SJCRH30 (cell line): ENCODE data around the gene BAIAP2. TPM values are rescaled to one million over a fixed set of nuclear protein-coding genes. Genes with fewer than 3 reads are reported as not detected.
A peak's percentile ranks its signal among the peaks of the same experiment; 100 is the strongest.

Source experiments
- DNase-seq, 2 experiments: peaks; one replicate each; pipeline ENCODE4 v3.0.0-alpha.2; 2015 to 2020
- H3K27ac ChIP-seq: fragments of 250-450 bp; sonication (Bioruptor Pico); 2 replicates; pipeline ENCODE4 v1.5.1; 2020; ENCODE audit warnings: mild to moderate bottlenecking, moderate library complexity
- H3K27me3 ChIP-seq: fragments of 250-450 bp; sonication (Bioruptor Pico); 2 replicates; pipeline ENCODE4 v1.5.1; 2020; ENCODE audit warnings: mild to moderate bottlenecking, moderate library complexity
- H3K36me3 ChIP-seq: fragments of 250-450 bp; sonication (Bioruptor Pico); 2 replicates; pipeline ENCODE4 v1.5.1; 2020; ENCODE audit warnings: mild to moderate bottlenecking, moderate library complexity
- H3K4me1 ChIP-seq: fragments of 250-450 bp; sonication (Bioruptor Pico); 2 replicates; pipeline ENCODE4 v1.5.1; 2020; ENCODE audit warnings: mild to moderate bottlenecking, moderate library complexity
- H3K4me3 ChIP-seq: fragments of 250-450 bp; sonication (Bioruptor Pico); 2 replicates; pipeline ENCODE4 v1.5.1; 2020; ENCODE audit warnings: mild to moderate bottlenecking, moderate library complexity
- H3K9me3 ChIP-seq: fragments of 250-450 bp; sonication (Bioruptor Pico); replicated peaks from 2 replicates; pipeline ENCODE4 v1.5.1; 2020; ENCODE audit warnings: mild to moderate bottlenecking, moderate library complexity
- total RNA-seq: library from RNA; depleted of rRNA; stranded (reverse); fragments of >200 nt; shearing (Covaris generic); gene quantifications from 2 replicates; pipeline ENCODE4 v1.2.3, GENCODE V29; 2014

BAIAP2 gene
- total RNA-seq, 1 experiment from 2014 or later, result 26.0 TPM

DNA sequence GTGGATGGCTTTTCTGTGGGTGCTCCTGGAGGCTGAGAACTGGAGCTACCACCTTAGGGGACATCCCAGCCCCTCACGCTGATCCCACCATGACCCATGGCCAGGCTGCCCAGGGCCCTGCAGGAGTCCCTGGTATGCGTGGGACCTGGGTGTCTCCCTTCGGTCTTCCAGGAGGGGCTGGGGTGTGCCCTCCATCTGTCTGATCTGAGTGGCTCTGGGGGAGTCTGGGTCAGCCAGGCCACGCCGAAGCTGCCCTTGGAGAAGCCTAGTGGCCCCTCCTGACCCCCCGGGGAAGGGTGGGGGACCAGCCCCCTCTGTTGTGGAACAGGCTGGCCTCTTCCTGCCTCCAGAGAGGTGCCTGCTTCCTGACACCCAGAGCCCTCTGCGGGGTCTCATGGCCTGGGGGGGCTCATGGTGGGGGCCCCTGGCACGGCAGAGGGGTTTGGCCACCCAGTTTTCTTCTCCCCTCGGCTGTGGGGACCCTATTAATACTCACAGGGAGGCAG is 10.7 kb downstream of the BAIAP2 start:
- H3K36me3 ChIP-seq, result no peaks in the 10 kb centered on the region
- no peaks in the 10 kb centered on the region for H3K27me3 ChIP-seq
- DNase-seq, result no peak
- H3K27ac ChIP-seq, result no peak overlapping the region
- H3K9me3 ChIP-seq, result no peaks in the 10 kb centered on the region
- H3K4me1 ChIP-seq, result peaks cover 28% of the 10 kb centered on the region
- H3K4me3 ChIP-seq, result no peak overlapping the region

DNA sequence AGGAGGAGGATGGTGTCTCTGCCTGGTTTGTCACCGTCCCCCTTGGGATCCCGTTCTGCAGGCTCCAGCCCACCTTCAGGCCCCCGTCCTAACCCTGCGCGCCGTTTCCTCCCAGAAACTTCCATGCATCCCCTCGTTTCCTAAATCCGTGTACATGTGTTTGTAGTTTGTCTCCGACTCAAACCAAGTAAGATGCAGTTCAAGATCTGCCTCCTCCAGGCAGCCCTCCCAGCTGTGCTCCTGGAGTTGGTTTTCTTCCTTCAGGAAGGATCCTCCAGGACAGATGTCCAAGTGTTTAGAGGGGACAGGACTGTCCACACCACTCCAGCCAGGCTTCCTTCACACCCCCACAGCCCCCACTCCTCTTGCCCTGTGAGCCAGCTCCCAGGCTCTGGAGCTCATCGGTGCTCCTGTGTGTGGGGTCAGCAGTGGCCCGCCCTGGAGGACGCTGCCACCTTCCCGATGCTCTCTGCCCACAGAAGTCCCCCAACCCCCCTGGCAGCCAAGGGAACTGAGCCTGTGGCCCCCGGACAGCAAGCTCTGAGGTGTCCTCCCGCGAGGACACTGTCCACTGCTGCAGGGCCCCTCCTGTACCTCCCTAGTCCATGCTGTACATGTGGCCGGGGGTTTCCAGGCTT is 11.3 kb downstream of the BAIAP2 start:
- Histone ChIP-seq H3K4me1 (peaks cover 23% of the 10 kb centered on the region), H3K9me3 (no peaks in the 10 kb centered on the region), H3K4me3 (no peak overlapping the region), H3K27me3 (no peaks in the 10 kb centered on the region), H3K27ac (no peak overlapping the region), H3K36me3 (no peaks in the 10 kb centered on the region)
- DNase-seq, result no peak

DNA sequence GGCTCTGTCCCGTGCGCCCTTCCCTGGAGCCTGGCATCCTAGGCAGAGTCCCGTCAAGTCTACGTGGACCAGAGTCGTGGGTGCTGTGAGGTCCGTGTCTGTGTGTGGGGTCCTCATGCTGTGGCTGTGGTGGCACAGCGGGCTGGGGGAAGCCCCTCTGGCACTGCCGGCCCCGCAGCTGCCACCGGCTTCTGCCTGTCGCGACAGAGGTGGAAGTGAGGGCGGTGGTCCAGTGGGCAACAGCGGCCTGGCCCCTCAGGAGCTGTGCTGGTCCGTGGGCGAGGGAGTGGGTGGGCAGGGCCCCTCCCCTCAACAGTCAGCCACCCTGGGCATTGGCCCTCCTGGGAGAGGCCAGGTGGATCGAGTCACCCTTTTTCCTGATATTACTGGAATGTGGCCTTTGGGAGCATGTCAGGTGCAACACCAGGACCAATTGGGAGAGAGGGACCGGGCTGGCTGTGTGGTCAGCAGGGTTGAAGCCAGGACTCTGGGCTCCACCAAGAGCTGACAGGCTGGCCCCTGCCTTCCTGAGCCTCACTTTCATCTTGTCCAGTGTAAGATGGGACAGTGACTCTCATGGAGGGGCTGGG is 11.9 kb downstream of the BAIAP2 start:
- Histone ChIP-seq H3K9me3 (no peaks in the 10 kb centered on the region), H3K36me3 (no peaks in the 10 kb centered on the region), H3K4me3 (no peak overlapping the region), H3K4me1 (peaks cover 23% of the 10 kb centered on the region), H3K27ac (no peak overlapping the region), H3K27me3 (no peaks in the 10 kb centered on the region)
- no peak for DNase-seq

DNA sequence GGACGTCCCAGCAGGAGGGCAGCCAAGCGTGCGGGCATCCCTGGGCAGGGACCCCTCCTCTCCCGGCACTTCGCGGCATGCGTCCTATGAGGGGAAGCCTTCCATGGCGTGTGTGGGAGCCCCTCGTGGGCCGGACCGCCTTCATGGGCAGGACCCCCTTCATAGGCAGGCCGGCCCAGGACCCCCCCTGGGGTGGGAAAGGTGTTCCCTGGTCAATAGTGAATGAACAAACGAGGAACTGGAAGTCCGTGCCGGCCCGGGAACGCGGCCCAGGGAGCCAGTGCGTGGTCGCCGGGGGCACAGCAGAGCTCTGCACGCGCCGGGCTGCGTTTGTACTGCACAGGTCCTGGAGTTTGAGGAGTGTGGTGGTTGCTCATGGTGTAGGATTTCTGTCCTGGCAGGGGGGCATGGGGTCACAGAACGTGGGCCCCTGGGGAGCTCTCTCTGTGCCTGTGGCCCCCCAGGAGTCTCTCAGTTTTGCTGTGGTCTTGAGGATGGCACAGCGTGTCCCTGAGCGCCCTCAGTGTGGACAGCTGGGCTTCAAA is 13.9 kb downstream of the BAIAP2 start:
- H3K27ac ChIP-seq, result no peak overlapping the region
- DNase-seq, result no peak
- H3K4me1 ChIP-seq, result peaks cover 26% of the 10 kb centered on the region
- H3K4me3 ChIP-seq, result no peak overlapping the region
- H3K27me3 ChIP-seq, result no peaks in the 10 kb centered on the region
- H3K36me3 ChIP-seq, result no peaks in the 10 kb centered on the region
- no peaks in the 10 kb centered on the region for H3K9me3 ChIP-seq

DNA sequence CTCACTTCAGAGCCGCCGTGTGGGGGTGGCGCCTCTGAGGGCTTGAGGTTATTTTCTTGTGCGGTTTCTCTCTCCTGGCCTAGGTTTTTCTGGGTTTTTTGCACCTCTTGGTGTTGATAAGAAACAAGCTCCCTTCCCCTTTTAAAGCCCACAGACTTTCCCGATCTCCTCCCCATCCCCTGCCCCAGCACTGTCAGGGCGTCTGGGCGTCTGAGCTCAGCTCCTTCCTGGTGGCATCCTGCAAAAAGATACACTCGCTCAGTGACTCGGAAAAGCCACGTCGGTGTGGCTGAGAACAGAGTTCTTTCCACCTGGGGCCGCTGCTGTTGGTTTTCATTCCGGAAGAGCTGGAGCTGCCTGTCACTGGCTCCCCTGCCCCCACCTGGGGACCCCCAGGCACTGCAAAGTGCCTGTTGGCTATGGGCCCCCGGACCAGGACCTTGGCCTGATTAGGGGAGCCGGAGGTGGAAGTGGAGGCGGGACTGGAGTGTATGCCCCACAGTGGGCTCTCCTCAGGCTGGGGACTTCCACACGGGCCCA is 14.5 kb downstream of the BAIAP2 start:
- H3K4me1 ChIP-seq, result peaks cover 21% of the 10 kb centered on the region

DNA sequence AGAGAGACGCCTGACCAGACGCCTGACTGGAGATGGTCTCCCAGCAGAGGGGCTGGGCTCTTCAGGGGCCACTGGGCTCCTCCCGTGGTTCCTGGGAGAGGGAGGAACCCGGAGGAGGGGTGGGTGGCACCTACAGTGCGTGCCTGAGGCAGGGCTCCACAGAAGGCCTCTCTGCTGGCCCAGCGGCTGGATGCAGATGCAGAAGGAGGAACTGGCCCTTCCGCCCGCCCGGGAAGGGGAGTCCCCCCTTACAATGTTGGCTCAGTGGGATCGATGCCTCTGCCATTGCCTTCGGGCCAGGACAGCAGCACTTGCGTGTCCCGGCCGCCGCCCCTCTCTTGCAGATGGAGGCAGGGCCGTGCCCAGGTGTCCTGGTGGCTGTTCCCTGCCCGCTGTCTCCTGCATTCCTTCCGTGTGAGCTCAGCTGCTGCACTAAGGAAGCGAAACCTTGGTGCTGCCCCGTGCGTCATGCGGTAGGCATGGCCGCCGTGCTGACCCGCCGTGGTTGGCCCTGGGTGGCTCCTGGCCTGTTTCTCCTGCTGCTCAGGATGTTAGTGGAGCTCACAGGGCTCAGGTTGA is 15.1 kb downstream of the BAIAP2 start:
- Histone ChIP-seq H3K4me3 (no peak overlapping the region), H3K4me1 (peaks cover 15% of the 10 kb centered on the region), H3K9me3 (no peaks in the 10 kb centered on the region), H3K36me3 (no peaks in the 10 kb centered on the region), H3K27ac (no peak overlapping the region), H3K27me3 (no peaks in the 10 kb centered on the region)
- DNase-seq, result no peak

More for the DNA sequence above, 14.5 kb downstream of the BAIAP2 start:
- H3K36me3 ChIP-seq, result no peaks in the 10 kb centered on the region
- H3K27ac ChIP-seq, result no peak overlapping the region
- no peak overlapping the region for H3K4me3 ChIP-seq
- no peaks in the 10 kb centered on the region for H3K9me3 ChIP-seq
- no peak for DNase-seq
- H3K27me3 ChIP-seq, result no peaks in the 10 kb centered on the region

DNA sequence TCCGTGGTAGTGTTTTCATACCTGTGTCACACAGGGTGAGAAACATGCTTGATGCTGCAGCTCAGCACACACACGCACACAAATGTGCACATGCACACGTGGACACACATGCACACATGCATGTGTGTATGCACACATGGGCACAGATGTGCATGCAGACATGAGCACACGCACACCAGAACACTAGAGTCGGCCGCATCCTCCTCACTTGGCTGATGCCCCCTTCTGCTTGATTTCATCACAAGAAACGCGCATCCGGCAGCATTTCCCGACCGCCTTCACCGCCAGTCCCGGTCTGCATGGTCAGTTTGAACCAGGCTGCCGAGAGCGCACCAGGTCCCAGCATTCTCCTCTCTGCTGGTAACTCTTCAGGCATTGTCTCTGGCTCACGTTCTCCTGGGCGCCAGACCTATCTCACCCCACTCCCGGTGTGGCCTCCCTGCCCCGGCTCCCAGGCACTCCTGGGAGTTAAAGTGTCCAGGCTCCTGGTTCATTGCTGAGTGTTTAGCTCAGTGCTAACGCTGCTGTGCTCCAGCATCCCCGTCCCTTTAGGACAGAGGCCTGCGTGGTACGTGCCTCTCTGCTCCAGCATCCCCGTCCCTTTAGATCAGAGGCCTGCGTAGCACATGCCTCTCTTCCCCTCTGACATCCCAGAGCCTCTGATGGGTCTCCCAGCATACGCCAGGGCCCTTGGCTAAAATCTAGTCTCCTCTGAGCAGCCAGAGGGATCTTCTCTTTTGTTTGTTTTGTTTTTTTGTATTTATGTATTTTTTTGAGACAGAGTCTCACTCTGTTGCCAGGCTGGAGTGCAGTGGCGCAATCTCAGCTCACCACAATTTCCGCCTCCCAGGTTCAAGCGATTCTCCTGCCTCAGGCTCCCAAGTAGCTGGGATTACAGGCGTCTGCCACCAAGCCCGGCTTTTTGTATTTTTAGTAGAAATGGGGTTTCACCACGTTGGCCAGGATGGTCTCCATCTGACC is 16.0 kb downstream of the BAIAP2 start:
- DNase-seq, result no peak
- no peak overlapping the region for H3K27ac ChIP-seq
- H3K4me1 ChIP-seq, result peaks cover 7% of the 10 kb centered on the region; the same call in 1 of the 2 replicates
- H3K4me3 ChIP-seq, result no peak overlapping the region
- no peaks in the 10 kb centered on the region for H3K36me3 ChIP-seq
- H3K27me3 ChIP-seq, result no peaks in the 10 kb centered on the region
- H3K9me3 ChIP-seq, result no peaks in the 10 kb centered on the region

DNA sequence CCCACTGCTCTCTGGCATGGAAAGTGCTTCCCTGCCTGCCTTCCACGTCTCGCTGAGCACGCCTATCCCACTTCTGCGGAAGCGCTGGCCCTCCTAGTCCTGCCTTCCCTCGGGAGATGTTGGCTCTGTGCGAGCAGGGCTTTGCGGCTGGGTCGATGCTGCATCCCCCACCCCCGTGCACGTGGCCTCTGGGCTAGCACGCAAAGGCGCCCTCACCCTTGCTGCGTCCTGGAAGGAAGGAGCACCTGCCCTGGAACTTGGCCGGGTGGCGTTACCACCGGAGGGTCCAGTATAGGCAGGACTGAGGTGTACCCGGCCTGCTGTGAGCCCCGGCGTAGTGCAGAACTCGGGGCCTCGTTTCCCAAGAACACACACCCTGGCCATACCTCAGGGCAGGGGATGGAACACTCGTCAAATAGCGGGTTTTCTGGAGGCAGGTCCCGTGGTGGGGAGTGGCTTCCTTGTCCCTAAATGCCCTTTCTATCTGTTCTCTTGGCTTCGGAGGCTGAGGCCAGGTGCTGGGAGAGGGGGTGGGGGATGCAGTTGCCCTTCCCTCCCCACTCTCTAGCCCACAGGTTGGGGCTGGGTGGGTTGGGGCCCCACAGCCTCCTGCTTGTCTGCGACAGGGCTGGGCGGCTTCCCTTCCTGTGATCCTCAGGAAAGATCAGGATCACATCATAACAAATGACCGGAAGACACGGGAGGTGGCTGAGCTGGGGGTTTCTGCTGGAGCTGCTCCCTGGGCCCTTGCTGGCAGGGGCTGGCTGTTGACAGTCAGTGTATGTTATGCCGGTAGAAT is 17.4 kb downstream of the BAIAP2 start:
- peak in 1 of 2 experiments; percentile 35 for DNase-seq
- no peak overlapping the region for H3K27ac ChIP-seq
- no peaks in the 10 kb centered on the region for H3K9me3 ChIP-seq
- H3K36me3 ChIP-seq, result no peaks in the 10 kb centered on the region
- no peak overlapping the region for H3K4me3 ChIP-seq
- no peaks in the 10 kb centered on the region for H3K27me3 ChIP-seq
- H3K4me1 ChIP-seq, result peaks cover 7% of the 10 kb centered on the region; the same call in 1 of the 2 replicates

DNA sequence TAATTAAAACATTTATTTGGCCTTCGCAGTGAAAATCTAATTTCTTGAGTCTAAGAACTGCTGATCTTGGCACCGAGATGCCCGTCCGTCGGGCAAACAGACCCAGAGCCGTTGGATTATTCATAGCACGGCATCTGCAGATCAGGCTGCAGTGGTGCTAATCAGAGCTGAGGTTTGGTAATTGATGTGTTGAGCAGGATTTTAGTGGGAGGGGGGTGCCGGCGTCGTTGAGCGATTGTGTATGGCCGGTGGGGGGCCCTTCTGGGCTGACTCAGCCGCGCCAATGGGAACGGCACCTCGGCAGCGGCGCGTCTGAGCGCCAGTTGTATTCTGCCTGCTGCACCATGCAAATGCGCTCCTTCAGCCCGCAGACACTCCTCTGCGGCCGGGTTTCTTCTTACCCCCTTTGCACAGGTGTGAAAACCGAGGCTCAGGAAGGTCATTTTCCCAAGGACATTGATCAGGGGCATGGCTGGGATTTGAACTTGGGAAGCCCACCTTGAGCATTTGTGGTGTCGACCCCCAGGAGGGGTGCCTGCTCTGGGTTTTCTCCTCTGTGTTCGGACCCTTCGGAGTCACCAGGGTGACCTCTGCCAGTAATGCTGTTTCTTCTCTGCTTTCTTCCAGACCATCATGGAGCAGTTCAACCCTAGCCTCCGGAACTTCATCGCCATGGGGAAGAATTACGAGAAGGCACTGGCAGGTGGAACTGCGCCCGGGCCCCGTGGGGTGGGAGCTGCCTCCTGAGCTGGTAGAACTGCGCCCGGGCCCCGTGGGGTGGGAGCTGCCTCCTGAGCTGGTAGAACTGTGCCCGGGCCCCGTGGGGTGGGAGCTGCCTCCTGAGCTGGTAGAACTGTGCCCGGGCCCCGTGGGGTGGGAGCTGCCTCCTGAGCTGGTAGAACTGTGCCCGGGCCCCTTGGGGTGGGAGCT is 18.4 kb downstream of the BAIAP2 start:
- Histone ChIP-seq H3K9me3 (no peaks in the 10 kb centered on the region), H3K4me1 (peaks cover 7% of the 10 kb centered on the region; the same call in 1 of the 2 replicates), H3K27ac (no peak overlapping the region), H3K27me3 (no peaks in the 10 kb centered on the region), H3K36me3 (no peaks in the 10 kb centered on the region; the same call in 1 of the 2 replicates), H3K4me3 (no peak overlapping the region)
- DNase-seq, result no peak

DNA sequence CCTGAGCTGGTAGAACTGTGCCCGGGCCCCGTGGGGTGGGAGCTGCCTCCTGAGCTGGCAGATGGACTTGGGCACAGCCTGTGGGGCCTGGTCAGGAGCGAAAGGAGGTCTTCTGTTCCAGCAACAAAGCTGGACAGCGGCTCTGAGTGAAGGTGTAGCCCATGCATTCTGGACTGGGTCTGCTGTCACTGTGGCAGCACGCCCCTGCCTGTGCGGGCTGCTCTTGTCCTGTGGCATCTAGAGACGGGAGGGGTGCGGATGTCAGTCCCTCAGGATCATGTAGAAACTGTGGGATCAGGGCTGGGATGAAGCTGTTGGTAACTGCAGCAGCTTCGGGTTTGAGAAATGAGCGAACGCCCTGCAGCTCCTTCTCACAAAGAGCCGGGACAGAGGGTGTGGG is 19.4 kb downstream of the BAIAP2 start:
- Histone ChIP-seq H3K4me1 (peaks cover 7% of the 10 kb centered on the region; the same call in 1 of the 2 replicates), H3K27me3 (no peaks in the 10 kb centered on the region), H3K27ac (no peak overlapping the region), H3K9me3 (no peaks in the 10 kb centered on the region), H3K36me3 (no peaks in the 10 kb centered on the region; the same call in 1 of the 2 replicates), H3K4me3 (no peak overlapping the region)
- no peak for DNase-seq

DNA sequence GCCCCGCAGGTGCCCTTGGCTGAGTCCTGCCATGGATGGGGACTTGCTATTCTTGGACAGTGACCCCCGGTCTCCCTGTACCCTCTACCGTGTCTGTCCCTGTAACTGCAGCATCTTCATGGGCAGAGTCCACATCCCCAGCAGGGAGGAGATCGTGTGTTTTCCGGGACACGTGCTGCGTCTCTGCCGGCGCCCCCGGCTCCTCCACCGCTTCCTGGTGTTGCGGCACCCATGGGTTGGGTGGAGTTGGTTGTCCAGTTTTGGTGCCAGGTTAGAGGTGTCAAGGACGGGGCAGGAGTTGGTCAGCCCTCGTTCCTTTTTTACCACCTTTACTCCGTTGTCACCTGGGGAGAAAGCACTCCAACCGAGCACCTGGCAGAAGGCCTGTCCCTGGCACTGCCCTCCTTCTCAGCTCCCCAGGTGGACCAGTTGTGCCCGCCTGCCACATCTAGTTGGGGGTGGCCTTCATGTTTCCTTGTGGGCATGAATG is 20.0 kb downstream of the BAIAP2 start:
- Histone ChIP-seq H3K4me1 (peaks cover 7% of the 10 kb centered on the region; the same call in 1 of the 2 replicates), H3K9me3 (no peaks in the 10 kb centered on the region), H3K27ac (no peak overlapping the region), H3K4me3 (no peak overlapping the region), H3K36me3 (no peaks in the 10 kb centered on the region; the same call in 1 of the 2 replicates), H3K27me3 (no peaks in the 10 kb centered on the region)
- no peak for DNase-seq

DNA sequence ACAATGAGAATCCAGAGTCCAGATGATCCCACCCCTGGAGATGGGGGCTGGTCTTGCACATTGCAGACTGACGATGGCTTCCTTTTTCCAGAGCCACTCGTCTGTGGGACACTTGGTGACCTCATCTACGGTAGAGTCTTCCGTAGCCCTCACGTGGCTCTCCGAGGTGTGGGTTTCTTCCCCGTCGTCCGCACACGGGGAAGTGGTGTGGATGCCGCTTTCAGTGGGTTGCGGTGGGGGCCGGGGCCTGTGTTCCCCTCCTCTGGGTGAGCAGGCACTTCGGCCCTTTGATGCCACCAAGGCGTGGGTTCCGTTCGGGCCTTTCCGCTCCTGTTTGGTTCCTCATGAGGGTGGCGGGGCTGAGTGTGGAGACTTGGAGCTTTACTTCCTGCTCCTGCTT is 21.4 kb downstream of the BAIAP2 start:
- no peak for DNase-seq
- peaks cover 7% of the 10 kb centered on the region; the same call in 1 of the 2 replicates for H3K4me1 ChIP-seq
- H3K36me3 ChIP-seq, result no peaks in the 10 kb centered on the region; the same call in 1 of the 2 replicates

More for the DNA sequence above, 21.4 kb downstream of the BAIAP2 start:
- no peaks in the 10 kb centered on the region for H3K27me3 ChIP-seq
- H3K4me3 ChIP-seq, result no peak overlapping the region
- no peaks in the 10 kb centered on the region for H3K9me3 ChIP-seq
- no peak overlapping the region for H3K27ac ChIP-seq
